SK-N-SH (cell line): Measurements from ENCODE around the gene THAP2. TPM values are rescaled to one million over a fixed set of nuclear protein-coding genes. Genes with fewer than 3 reads are reported as not detected.

Experiments
- CTCF ChIA-PET: fragments of 300-600, 350-600 bp; formaldehyde crosslinking; extraction: SDS; loops from one replicate; lab custom pipeline; 2021; lab: Yijun Ruan, JAX
- POLR2A ChIA-PET: fragments of 350-600 bp; sonication (Branson Sonifier 250); formaldehyde crosslinking; extraction: SDS; loops from one replicate; lab custom pipeline; 2020; ENCODE audit warnings: antibody characterized with exemption, inconsistent platforms; lab: Yijun Ruan, JAX
- DNase-seq: peaks from one replicate; pipeline ENCODE4 v3.0.0; 2012
- H2AFZ ChIP-seq: fragments of 200-600 bp; sonication (generic); 2 replicates; pipeline ENCODE4 v1.8.1; 2016; ENCODE audit warnings: antibody characterized with exemption, mild to moderate bottlenecking, low read depth
- H3F3A ChIP-seq: fragments of 200-600 bp; sonication (generic); replicated peaks from 2 replicates; pipeline ENCODE3; 2016; ENCODE audit warnings: antibody characterized with exemption, mild to moderate bottlenecking; ENCODE audit not compliant: insufficient read depth
- H3K27ac ChIP-seq, 2 experiments: fragments of 200-500 bp in 1 of 2; fragments of 200-600 bp in 1 of 2; sonication (Bioruptor generic) in 1 of 2; sonication (generic), shearing (Covaris generic) in 1 of 2; 2 replicates each; pipeline versions ENCODE4 v1.5.1 to v1.6.1; 2014 to 2016; ENCODE audit warnings: low read depth in 2 of 2, inconsistent platforms in 1 of 2, low read length in 1 of 2, mild to moderate bottlenecking in 1 of 2, mixed read lengths in 1 of 2
- H3K27me3 ChIP-seq: fragments of 200-600 bp; sonication (generic), shearing (Covaris generic); 2 replicates; pipeline ENCODE4 v1.6.1; 2016; ENCODE audit warnings: mixed run types; ENCODE audit not compliant: insufficient read depth
- H3K36me3 ChIP-seq, 2 experiments: fragments of 200-500 bp in 1 of 2; fragments of 200-600 bp in 1 of 2; sonication (Bioruptor generic) in 1 of 2; sonication (generic) in 1 of 2; replicated peaks in 1 of 2; 2 replicates each; pipeline versions ENCODE3 to v1.5.1; 2014 to 2016; ENCODE audit warnings: low read length in 1 of 2, mild to moderate bottlenecking in 1 of 2; ENCODE audit not compliant: insufficient read depth in 2 of 2, control insufficient read depth in 1 of 2
- H3K4me1 ChIP-seq, 2 experiments: fragments of 200-500 bp in 1 of 2; fragments of 200-600 bp in 1 of 2; sonication (Bioruptor generic) in 1 of 2; sonication (generic), shearing (Covaris generic) in 1 of 2; 2 replicates each; pipeline versions ENCODE4 v1.5.1 to v1.6.1; 2014 to 2016; ENCODE audit warnings: low read depth in 1 of 2, low read length in 1 of 2, mixed run types in 1 of 2; ENCODE audit not compliant: insufficient read depth in 2 of 2, control insufficient read depth in 1 of 2
- H3K4me2 ChIP-seq: fragments of 200-600 bp; sonication (generic), shearing (Covaris generic); 2 replicates; pipeline ENCODE4 v1.6.1; 2017; ENCODE audit warnings: mixed run types
- H3K4me3 ChIP-seq, 2 experiments: fragments of 200-500 bp in 1 of 2; fragments of 200-600 bp in 1 of 2; sonication (Bioruptor generic) in 1 of 2; sonication (generic), shearing (Covaris generic) in 1 of 2; 2 replicates each; pipeline versions ENCODE4 v1.5.1 to v1.8.1; 2014 to 2016; ENCODE audit warnings: low read depth in 2 of 2, inconsistent platforms in 1 of 2, low read length in 1 of 2, mild to moderate bottlenecking in 1 of 2, mixed read lengths in 1 of 2, moderate library complexity in 1 of 2
- H3K79me2 ChIP-seq: fragments of 200-600 bp; sonication (generic); 2 replicates; pipeline ENCODE4 v1.8.1; 2017; ENCODE audit warnings: mild to moderate bottlenecking; ENCODE audit not compliant: insufficient read depth
- H3K9ac ChIP-seq: fragments of 200-600 bp; sonication (generic); 2 replicates; pipeline ENCODE4 v1.6.1; 2017; ENCODE audit warnings: mixed run types
- H3K9me2 ChIP-seq: fragments of 200-600 bp; sonication (generic); 2 replicates; pipeline ENCODE4 v1.6.1; 2017; ENCODE audit warnings: mixed run types
- H3K9me3 ChIP-seq: fragments of 200-600 bp; sonication (generic); 2 replicates; pipeline ENCODE4 v1.6.1; 2017; ENCODE audit warnings: mixed run types, mild to moderate bottlenecking, moderate library complexity
- H4K20me1 ChIP-seq: fragments of 200-600 bp; sonication (generic); 2 replicates; pipeline ENCODE4 v1.6.1; 2017; ENCODE audit warnings: mild to moderate bottlenecking, mixed run types; ENCODE audit not compliant: insufficient read depth
- ELF1 ChIP-seq: IDR thresholded peaks from 2 replicates; pipeline ENCODE4 v1.4.0; 2012
- EP300 ChIP-seq, 2 experiments: IDR thresholded peaks; 2 replicates each; pipeline versions ENCODE4 v1.4.0 to v1.6.1; 2012; ENCODE audit warnings: borderline replicate concordance in 1 of 2, low read depth in 1 of 2, low read length in 1 of 2
- FOSL2 ChIP-seq: IDR thresholded peaks from 2 replicates; pipeline ENCODE4 v1.4.0; 2012; ENCODE audit warnings: low read depth, mild to moderate bottlenecking, moderate library complexity, borderline replicate concordance
- GABPA ChIP-seq: IDR thresholded peaks from 2 replicates; pipeline ENCODE4 v1.4.0; 2012; ENCODE audit warnings: low read depth, mild to moderate bottlenecking
- GATA2 ChIP-seq: sonication (generic); formaldehyde crosslinking; IDR thresholded peaks from 2 replicates; pipeline ENCODE4 v1.5.0; 2020; ENCODE audit warnings: mild to moderate bottlenecking, missing genetic modification reagents
- JUND ChIP-seq: IDR thresholded peaks from 2 replicates; pipeline ENCODE4 v1.4.0; 2012
- MEF2A ChIP-seq: IDR thresholded peaks from 2 replicates; pipeline ENCODE4 v1.4.0; 2012; ENCODE audit warnings: low read depth, borderline replicate concordance
- NRF1 ChIP-seq: IDR thresholded peaks from 2 replicates; pipeline ENCODE4 v1.6.1; 2012; ENCODE audit warnings: low read depth, mild to moderate bottlenecking, low read length
- RAD21 ChIP-seq: IDR thresholded peaks from 2 replicates; pipeline ENCODE4 v1.6.1; 2012; ENCODE audit warnings: mild to moderate bottlenecking, low read length
- REST ChIP-seq: IDR thresholded peaks from 2 replicates; pipeline ENCODE4 v1.6.1; 2012; ENCODE audit warnings: mild to moderate bottlenecking, low read depth, low read length, moderate library complexity
- RFX5 ChIP-seq: IDR thresholded peaks from 2 replicates; pipeline ENCODE4 v1.6.1; 2012; ENCODE audit warnings: mild to moderate bottlenecking, improper control_type of control experiment, low read length
- TAF1 ChIP-seq: IDR thresholded peaks from 2 replicates; pipeline ENCODE4 v1.6.1; 2012; ENCODE audit warnings: low read depth, mild to moderate bottlenecking, low read length, moderate library complexity, borderline replicate concordance
- TEAD4 ChIP-seq: IDR thresholded peaks from 2 replicates; pipeline ENCODE4 v1.4.0; 2012; ENCODE audit warnings: mild to moderate bottlenecking, borderline replicate concordance; ENCODE audit not compliant: insufficient read depth
- USF1 ChIP-seq: IDR thresholded peaks from 2 replicates; pipeline ENCODE4 v1.4.0; 2012; ENCODE audit warnings: low read depth, borderline replicate concordance
- USF2 ChIP-seq: fragments of 150-350 bp; IDR thresholded peaks from 2 replicates; pipeline ENCODE4 v1.6.1; 2017; ENCODE audit warnings: antibody characterized with exemption, low read length, low read depth, borderline replicate concordance
- ZBTB33 ChIP-seq: IDR thresholded peaks from 2 replicates; pipeline ENCODE4 v1.4.0; 2012; ENCODE audit warnings: low read depth, borderline replicate concordance
- WGBS: methylation state at CpG from one replicate; pipeline ENCODE4 v1.1.6; 2017; ENCODE audit warnings: low lambda C conversion rate; 5-methylcytosine and 5-hydroxymethylcytosine counted together
- polyA plus RNA-seq, 3 experiments: library from polyadenylated mRNA; depleted of rRNA; stranded (reverse); fragments of >200 nt; gene quantifications; 2 replicates each; pipeline ENCODE4 v1.2.3, GENCODE V29; 2012
- TF ChIP-seq, protein P1 (sequence below): fragments of 150-350 bp; IDR thresholded peaks from 2 replicates; pipeline ENCODE4 v1.6.1; 2016; ENCODE audit warnings: mild to moderate bottlenecking, low read depth, low read length

THAP2 gene
- polyA plus RNA-seq, 1 of the 3 experiments (the other 2 are of a cell fraction): 2.9 TPM

- no peak for DNase-seq
- H3K9me3 ChIP-seq: no peaks in the 10 kb centered on the region
Measured at GRCh38 chr12:71684081-71684480, 20.0 kb downstream of the THAP2 start.

More at GRCh38 chr12:71684081-71684480, 20.0 kb downstream of the THAP2 start:
- peaks cover 2 to 7% of the 10 kb centered on the region in 2 experiments; a peak in 3 of 4 replicates for H3K4me1 ChIP-seq
- no peak overlapping the region for H3K4me2 ChIP-seq
- H3K27me3 ChIP-seq: no peaks in the 10 kb centered on the region
- WGBS: 82% methylated on average over 5 of the region's 5 CpGs
- H4K20me1 ChIP-seq: no peaks in the 10 kb centered on the region
- H3F3A ChIP-seq: peaks cover 9% of the 10 kb centered on the region
- no peak overlapping the region for H3K9ac ChIP-seq
- no peak overlapping the region for H2AFZ ChIP-seq
- H3K36me3 ChIP-seq: no peaks in the 10 kb centered on the region
- ChIA-PET POLR2A (interaction anchor here (3.0 kb wide), 1 partner anchor 21 kb away, joined by 38 read pairs; the partner anchor contains the start of genes THAP2 and ZFC3H1), CTCF (interaction anchor here (0.7 to 3.7 kb wide), 4 partner anchors 21 to 77 kb away, joined by 3 to 18 read pairs (median 7); partner anchors contain the start of genes THAP2 and ZFC3H1)
- no peaks in the 10 kb centered on the region for H3K9me2 ChIP-seq
- no peak overlapping the region for H3K4me3 ChIP-seq
- peaks cover 28% of the 10 kb centered on the region for H3K79me2 ChIP-seq
- TF ChIP-seq GATA2 (CRISPR knock-in tag) (no peak), JUND (no peak), EP300 (IDR thresholded peaks at IDR 0.05; ENCODE audit: borderline replicate concordance in 1 of 2, low read depth in 1 of 2, low read length in 1 of 2) (no peak), RAD21 (no peak), GABPA (no peak), MEF2A (no peak), ELF1 (no peak), TEAD4 (no peak), ZBTB33 (no peak), NRF1 (no peak), TAF1 (no peak), RFX5 (no peak), USF1 (no peak), FOSL2 (no peak), USF2 (no peak), REST (no peak)
- TF ChIP-seq, protein P1, sequence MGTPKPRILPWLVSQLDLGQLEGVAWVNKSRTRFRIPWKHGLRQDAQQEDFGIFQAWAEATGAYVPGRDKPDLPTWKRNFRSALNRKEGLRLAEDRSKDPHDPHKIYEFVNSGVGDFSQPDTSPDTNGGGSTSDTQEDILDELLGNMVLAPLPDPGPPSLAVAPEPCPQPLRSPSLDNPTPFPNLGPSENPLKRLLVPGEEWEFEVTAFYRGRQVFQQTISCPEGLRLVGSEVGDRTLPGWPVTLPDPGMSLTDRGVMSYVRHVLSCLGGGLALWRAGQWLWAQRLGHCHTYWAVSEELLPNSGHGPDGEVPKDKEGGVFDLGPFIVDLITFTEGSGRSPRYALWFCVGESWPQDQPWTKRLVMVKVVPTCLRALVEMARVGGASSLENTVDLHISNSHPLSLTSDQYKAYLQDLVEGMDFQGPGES: no peak
- no peak overlapping the region for H3K27ac ChIP-seq
